Esophagus muscularis mucosa (tissue), 4 donors: ENCODE data around the gene ADRB2. TPM values are rescaled to one million over a fixed set of nuclear protein-coding genes. Genes with fewer than 3 reads are reported as not detected.

Experiments
- DNase-seq: peaks from one replicate; pipeline ENCODE4 v3.0.0-alpha.2; 2017; ENCODE audit errors: extremely low spot score
- H3K27ac ChIP-seq, 4 donors: fragments of 200-600 bp; sonication (generic); replicated peaks in 1 of 4; 1 replicate in 3 of 4; 2 replicates in 1 of 4; pipeline ENCODE4 v1.5.1; 2016 to 2019; ENCODE audit warnings: mild to moderate bottlenecking in 1 of 4
- H3K27me3 ChIP-seq, 4 donors: fragments of 200-600 bp; sonication (generic); one replicate each; pipeline versions ENCODE4 v1.5.1 to v1.6.0; 2016 to 2019
- H3K36me3 ChIP-seq, 4 donors: fragments of 200-600 bp; sonication (generic); one replicate each; pipeline ENCODE4 v1.5.1; 2016 to 2019
- H3K4me1 ChIP-seq, 4 donors: fragments of 200-600 bp; sonication (generic); one replicate each; pipeline ENCODE4 v1.5.1; 2016 to 2019
- H3K4me3 ChIP-seq, 4 donors: fragments of 200-600 bp; sonication (generic); 1 replicate in 2 of 4; 2 replicates in 2 of 4; pipeline ENCODE4 v1.5.1; 2016 to 2019; ENCODE audit warnings: mild to moderate bottlenecking in 4 of 4, moderate library complexity in 1 of 4
- H3K9me3 ChIP-seq, 4 donors: fragments of 200-600 bp; sonication (generic); 1 replicate in 3 of 4; 2 replicates in 1 of 4; pipeline ENCODE4 v1.5.1; 2016 to 2019
- CTCF ChIP-seq, 3 experiments: fragments of 200-600 bp in 2 of 3; fragments of 450-650 bp in 1 of 3; sonication (generic) in 2 of 3; IDR thresholded peaks; one replicate each; pipeline ENCODE4 v1.5.1; 2017 to 2019; ENCODE audit warnings: antibody characterized with exemption in 3 of 3, mild to moderate bottlenecking in 2 of 3, moderate library complexity in 1 of 3
- EP300 ChIP-seq: sonication (generic); formaldehyde crosslinking; IDR thresholded peaks from one replicate; pipeline ENCODE4 v1.6.1; 2017; ENCODE audit warnings: antibody characterized with exemption
- POLR2A ChIP-seq: fragments of 450-650 bp; IDR thresholded peaks from one replicate; pipeline ENCODE4 v1.6.1; 2017; ENCODE audit warnings: antibody characterized with exemption, moderate library complexity, mild to moderate bottlenecking, low read depth
- POLR2AphosphoS5 ChIP-seq, 2 donors: sonication (generic); formaldehyde crosslinking; IDR thresholded peaks; one replicate each; pipeline ENCODE4 v1.6.1; 2017; ENCODE audit warnings: antibody characterized with exemption in 2 of 2
- WGBS: methylation state at CpG from one replicate; pipeline ENCODE4 v1.1.5; 2018; 5-methylcytosine and 5-hydroxymethylcytosine counted together
- intact Hi-C: fragments of 100-400 bp; cut with DNase I; formaldehyde crosslinking; loops from one replicate; pipeline ENCODE4 v1.15.1; 2023
- total RNA-seq, 4 donors: library from RNA; depleted of rRNA; stranded (reverse); fragments of >200 nt; gene quantifications; one replicate each; pipeline versions ENCODE4 v1.1.0 to v1.2.1, GENCODE V29; 2016

ADRB2 gene
- total RNA-seq, 4 donors from 2014 or later: 4.2 to 6.1 (median 4.9) TPM

DNA sequence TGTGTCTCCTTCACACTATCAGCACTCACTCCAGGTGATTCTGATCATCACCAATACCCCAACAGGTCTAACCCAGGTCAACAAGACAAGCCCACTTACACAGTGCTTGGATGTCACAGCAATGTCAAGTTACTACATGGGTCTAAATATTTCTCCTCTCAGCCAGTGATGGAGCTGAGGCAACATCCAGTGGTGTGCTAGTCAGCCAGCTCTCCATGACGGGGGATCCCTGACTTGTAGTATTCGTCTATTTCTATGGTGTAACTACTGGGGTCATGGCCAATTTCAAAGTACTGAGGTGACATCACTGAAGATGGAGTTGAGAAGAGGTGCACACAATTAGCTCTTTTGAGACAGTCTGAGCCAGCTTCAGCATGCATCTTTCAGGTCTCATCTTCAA is 31.1 kb downstream of the ADRB2 start:
- no peak for DNase-seq
- intact Hi-C loops: no loop called here

DNA sequence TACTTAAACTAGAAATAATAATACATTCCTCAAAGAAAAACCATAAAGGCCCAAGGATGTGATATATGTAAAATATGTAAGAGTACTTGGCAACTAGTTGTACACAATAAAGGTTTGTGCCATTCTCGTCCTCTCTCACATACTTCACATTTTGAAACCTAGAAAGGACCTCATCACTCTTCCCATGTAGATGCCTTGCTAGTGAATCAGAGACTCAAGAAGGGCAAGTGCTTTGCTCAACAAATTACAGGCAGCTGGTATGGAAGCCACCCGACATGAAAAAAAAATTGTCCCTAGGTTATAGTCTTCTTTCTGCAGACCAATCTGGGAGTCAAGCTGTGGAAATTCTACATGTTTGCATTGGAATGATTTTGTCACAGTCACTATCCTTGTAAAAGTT is 31.7 kb downstream of the ADRB2 start:
- no peak for TF ChIP-seq CTCF (IDR thresholded peaks at IDR 0.05)
- no peak for TF ChIP-seq EP300
- TF ChIP-seq POLR2AphosphoS5 (IDR thresholded peaks at IDR 0.05): no peak
- no peak for TF ChIP-seq POLR2A
- intact Hi-C loops: no loop called here

More for the DNA sequence above, 31.1 kb downstream of the ADRB2 start:
- no peak for TF ChIP-seq POLR2A
- no peak for TF ChIP-seq EP300
- TF ChIP-seq POLR2AphosphoS5 (IDR thresholded peaks at IDR 0.05): no peak
- TF ChIP-seq CTCF (IDR thresholded peaks at IDR 0.05): no peak
- Histone ChIP-seq H3K27ac (no peak overlapping the region), H3K4me1 (peaks cover 0 to 27% (median 8%) of the 10 kb centered on the region in 4 donors), H3K9me3 (no peaks in the 10 kb centered on the region), H3K4me3 (no peak overlapping the region), H3K36me3 (no peaks in the 10 kb centered on the region), H3K27me3 (no peaks in the 10 kb centered on the region)
- WGBS: 90% methylated on average over 2 of the region's 2 CpGs

DNA sequence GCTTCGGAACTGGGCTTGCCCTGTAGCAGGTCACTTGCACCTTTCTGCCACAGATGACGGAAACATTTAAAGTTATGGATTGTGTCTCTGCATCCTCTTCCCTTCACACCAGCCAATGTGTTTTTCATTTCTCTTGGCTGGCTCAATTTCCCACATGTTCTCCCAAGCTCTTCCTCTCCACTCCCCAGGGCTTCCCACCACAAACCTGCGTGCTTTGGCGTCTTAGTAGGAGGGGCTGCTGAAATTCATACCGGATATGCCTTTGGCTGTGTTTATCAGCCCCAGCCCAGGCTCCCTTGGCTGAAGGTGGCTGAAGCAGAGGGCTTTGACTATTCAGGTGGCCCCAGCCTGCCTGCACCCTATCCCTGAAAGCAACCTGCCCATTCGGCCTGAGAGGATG is 32.1 kb downstream of the ADRB2 start:
- DNase-seq: no peak
- H3K4me3 ChIP-seq: no peak overlapping the region
- H3K27ac ChIP-seq: peak overlapping the region in 1 of 4 donors; percentile 33
- TF ChIP-seq CTCF (IDR thresholded peaks at IDR 0.05) (no peak), POLR2AphosphoS5 (IDR thresholded peaks at IDR 0.05) (no peak), EP300 (no peak), POLR2A (no peak)
- intact Hi-C loops: no loop called here
- H3K4me1 ChIP-seq: peaks cover 0 to 27% (median 9%) of the 10 kb centered on the region in 4 donors
- no peaks in the 10 kb centered on the region for H3K36me3 ChIP-seq
- H3K27me3 ChIP-seq: no peaks in the 10 kb centered on the region
- H3K9me3 ChIP-seq: no peaks in the 10 kb centered on the region
- 67% methylated on average over 6 of the region's 6 CpGs for WGBS

More for the DNA sequence above, 31.7 kb downstream of the ADRB2 start:
- Histone ChIP-seq H3K4me1 (peaks cover 0 to 26% (median 8%) of the 10 kb centered on the region in 4 donors), H3K27ac (no peak overlapping the region), H3K27me3 (no peaks in the 10 kb centered on the region), H3K36me3 (no peaks in the 10 kb centered on the region), H3K9me3 (no peaks in the 10 kb centered on the region), H3K4me3 (no peak overlapping the region)
- 88% methylated on average over 2 of the region's 2 CpGs for WGBS
- no peak for DNase-seq

- Histone ChIP-seq H3K27ac (no peak overlapping the region), H3K4me3 (no peak overlapping the region), H3K4me1 (peaks cover 11 to 37% (median 20%) of the 10 kb centered on the region in 4 donors), H3K36me3 (no peaks in the 10 kb centered on the region), H3K27me3 (no peaks in the 10 kb centered on the region), H3K9me3 (no peaks in the 10 kb centered on the region)
- 89% methylated on average over 2 of the region's 2 CpGs for WGBS
- intact Hi-C loops: no loop called here
- DNase-seq: no peak
- TF ChIP-seq CTCF (IDR thresholded peaks at IDR 0.05): no peak
- no peak for TF ChIP-seq POLR2AphosphoS5 (IDR thresholded peaks at IDR 0.05)
- no peak for TF ChIP-seq POLR2A
- TF ChIP-seq EP300: no peak
Observed at GRCh38 chr5:148859703-148860102, 33.3 kb downstream of the ADRB2 start.

GRCh38 chr5:148860599-148860998 is 34.2 kb downstream of the ADRB2 start:
- 59% methylated on average over 5 of the region's 5 CpGs for WGBS

More at GRCh38 chr5:148860599-148860998, 34.2 kb downstream of the ADRB2 start:
- TF ChIP-seq CTCF (IDR thresholded peaks at IDR 0.05) (no peak), POLR2A (no peak), EP300 (no peak), POLR2AphosphoS5 (IDR thresholded peaks at IDR 0.05) (no peak)
- Histone ChIP-seq H3K9me3 (no peaks in the 10 kb centered on the region), H3K4me1 (peaks cover 14 to 39% (median 21%) of the 10 kb centered on the region in 4 donors), H3K36me3 (no peaks in the 10 kb centered on the region), H3K27ac (no peak overlapping the region), H3K27me3 (no peaks in the 10 kb centered on the region), H3K4me3 (no peak overlapping the region)
- intact Hi-C loops: no loop called here
- DNase-seq: no peak
